GM18861 (cell line): Measurements from ENCODE around the gene VDAC1.
"Not testable (repeated sequence)": the region's sequence is repeated elsewhere in the genome, so short reads cannot be mapped to it uniquely, and the experiment has no call there.

Experiments used
- ATAC-seq: cut with Tn5 transposase; IDR thresholded peaks from one replicate; pipeline ENCODE4 v1.9.1; 2021; ENCODE audit not compliant: unreplicated experiment

VDAC1 gene, protein sequence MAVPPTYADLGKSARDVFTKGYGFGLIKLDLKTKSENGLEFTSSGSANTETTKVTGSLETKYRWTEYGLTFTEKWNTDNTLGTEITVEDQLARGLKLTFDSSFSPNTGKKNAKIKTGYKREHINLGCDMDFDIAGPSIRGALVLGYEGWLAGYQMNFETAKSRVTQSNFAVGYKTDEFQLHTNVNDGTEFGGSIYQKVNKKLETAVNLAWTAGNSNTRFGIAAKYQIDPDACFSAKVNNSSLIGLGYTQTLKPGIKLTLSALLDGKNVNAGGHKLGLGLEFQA

DNA sequence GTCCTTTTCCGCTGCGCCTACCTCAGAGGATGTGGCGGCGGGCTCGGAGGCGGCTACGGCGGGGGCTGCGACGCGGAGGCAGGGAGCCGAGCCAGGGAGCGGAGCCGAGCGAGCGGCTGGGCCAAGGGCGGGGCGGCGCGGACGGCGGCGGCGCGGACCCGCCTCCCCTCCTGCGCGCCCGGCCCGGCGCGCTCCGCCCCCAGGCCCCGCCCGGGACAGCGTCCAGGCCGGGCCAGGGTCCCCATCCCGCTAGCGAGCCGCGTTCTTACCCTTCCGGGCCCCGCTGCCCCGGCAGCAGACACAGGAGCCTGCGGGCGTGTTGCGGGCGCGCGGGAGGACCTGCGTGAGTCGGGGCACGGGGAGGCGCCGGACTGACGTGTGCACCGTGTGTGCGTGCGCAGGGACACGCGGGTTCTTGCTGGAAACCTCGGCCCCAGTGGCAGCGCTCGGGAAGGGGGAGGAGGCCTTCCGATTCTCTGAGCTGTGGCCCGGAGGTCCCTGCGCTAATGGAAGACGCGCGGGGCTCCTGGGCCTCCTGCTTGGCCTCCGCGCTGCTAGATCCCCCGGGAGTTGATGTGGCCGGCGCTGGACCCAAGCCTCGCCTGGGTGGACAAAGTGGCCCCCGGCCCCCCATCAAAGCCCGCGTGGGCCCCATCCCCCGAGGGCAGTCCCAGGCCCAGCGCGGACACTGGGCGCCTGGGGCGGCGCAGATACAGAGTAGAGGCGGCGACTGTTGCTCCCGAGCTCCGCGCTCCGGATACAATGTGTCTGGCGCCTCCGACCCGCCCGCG, at the start of gene VDAC1:
TSS of gene VDAC1 (minus strand) at position 350 of the 791 bp plus-strand sequence. CDS start 11,963 bp downstream, outside the sequence.
- peak; percentile 58 for ATAC-seq

DNA sequence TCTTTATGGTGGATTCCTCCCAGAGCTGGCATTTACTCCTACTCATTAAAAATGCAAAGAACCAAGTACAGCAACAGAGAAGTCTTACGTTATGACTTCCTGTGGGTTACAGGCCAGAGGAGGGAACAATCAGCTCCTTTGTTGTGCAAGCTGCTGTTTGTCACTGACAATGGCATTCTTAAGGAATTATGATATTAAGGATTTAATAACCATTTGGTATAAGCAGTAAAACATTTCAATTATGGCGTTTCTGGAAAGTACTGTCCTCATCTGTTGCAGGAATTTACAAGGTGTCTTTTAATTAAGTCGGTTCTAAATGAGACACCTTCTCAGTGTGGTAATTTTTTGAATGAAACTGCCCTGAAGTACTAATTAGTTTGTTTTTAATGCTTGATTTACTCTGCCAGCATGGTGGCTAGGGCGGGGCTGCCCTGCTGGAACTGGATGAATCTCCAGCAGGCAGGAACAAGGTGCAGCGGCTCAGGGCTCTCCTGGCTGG, 49.1 kb upstream of the VDAC1 start:
- ATAC-seq, result no peak

DNA sequence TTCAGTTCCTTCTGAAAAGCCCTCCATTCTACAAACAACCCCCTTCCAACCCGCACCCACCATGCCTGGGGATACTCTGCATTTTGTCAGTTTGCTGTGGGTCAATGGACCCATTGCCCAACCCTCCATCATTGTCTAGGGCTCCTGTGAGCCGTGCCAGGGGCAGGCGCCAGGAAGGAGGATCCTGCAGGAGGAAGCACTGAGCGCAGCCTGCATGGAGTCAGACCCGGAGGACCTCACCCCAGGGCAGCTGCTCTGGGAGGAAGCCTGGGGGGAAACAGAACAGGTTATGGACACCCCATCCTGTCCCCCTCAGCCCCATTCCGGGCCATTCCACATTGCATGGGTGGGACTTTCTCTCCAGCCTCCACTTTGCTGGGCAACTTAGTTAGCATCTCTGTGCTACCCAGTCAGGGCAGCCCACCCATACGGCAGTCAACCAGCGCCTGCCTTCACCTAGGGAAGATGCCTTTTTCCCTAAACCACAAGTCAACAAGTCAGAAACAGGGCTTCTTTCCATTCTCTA, 48.6 kb upstream of the VDAC1 start:
- no peak for ATAC-seq

DNA sequence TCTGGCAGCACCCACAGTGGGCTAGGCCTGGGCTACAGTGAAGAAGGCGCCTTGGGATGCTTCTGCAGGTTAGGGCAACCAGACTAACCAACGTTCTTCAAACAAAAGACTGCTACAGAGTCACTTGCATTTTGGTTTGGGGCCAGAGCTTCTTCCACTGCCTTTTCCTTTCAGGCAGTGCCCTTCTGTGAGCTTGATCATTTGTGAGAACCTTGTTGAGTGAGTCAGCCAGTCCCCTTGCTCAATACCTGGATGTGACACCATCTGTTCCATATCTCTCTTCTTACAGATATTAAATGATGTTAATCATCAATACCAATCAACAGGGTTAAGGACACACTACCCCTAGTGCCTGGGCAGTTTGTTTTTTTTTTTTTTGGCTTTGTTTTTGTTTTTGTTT, 46.5 kb upstream of the VDAC1 start:
- ATAC-seq, result no peak

DNA sequence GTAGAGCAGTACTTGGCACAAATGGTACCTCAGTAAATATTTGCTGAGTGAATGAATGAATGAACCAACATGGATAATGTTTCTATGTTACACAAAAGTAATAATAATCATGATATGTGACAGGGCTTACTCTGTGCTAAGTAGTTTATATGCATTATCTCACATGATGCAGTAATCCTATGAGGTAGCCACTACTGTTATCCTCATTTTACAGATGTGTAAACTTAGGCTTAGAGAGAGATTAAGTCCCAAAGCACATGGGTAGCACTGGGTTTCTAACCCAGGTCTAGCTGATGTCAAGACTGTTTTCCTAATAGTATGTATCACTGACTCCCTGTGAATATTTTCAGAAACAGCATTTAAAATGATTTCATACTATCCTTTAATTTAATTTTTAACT, 44.1 kb upstream of the VDAC1 start:
- no peak for ATAC-seq

DNA sequence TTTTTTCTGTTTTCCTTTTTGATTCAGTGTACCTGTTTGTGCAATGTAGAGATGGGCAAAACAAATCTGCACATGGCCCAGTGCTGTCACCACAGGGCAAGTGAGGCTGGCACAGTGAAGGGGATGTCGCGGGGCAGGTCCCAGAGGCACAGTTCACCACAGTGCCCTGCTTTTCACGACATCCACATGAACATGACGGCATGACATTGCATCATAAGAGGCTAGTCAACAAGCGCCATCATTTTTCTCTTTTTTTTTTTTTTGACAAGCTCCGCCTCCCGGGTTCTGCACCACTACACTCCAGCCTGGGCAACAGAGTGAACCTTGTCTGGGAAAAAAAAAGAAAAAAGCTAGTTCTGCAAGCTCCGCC, 42.9 kb upstream of the VDAC1 start:
- no peak for ATAC-seq

DNA sequence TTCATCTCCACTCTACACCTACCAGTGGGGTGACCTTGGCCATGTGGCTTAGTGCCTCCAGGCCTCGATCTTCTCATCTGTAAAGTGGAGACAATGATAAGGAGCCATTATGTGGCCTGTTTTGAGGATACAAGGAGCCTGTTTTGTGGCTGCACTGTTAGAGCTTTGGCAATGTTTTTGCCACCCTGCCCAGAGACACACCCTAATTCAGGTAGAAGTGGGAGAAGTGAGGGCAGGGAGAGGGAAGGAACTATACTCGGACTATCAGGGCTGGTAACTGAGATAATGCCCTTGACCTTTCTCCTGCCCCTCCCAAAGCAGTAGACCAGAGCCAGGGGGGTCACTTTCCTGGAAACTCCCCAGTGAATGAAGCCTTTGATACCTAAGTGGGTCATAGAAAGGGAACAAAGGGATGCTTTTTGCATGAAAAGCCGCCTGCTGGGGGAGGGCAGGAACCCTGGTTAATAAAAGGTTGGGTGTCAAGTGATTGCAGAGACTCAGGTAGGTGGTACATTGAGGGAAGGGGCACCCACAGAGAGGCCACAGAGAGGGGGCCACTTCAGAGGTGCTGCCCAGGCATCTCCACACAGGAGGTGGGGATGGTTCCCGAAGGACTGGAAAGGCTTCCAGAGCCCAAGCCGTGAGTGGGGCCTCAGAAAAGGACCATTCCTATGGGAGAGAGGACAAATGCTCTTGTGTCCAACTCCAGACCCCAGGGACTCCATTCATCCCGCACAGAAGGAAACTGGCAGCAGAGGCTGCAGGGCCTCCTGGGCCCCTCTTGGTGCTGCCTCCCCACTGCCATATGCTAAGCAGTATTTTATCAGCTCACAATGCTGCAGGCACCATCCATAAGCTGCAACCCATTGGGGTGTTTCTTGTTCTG, 42.3 kb upstream of the VDAC1 start:
- ATAC-seq, result no peak

DNA sequence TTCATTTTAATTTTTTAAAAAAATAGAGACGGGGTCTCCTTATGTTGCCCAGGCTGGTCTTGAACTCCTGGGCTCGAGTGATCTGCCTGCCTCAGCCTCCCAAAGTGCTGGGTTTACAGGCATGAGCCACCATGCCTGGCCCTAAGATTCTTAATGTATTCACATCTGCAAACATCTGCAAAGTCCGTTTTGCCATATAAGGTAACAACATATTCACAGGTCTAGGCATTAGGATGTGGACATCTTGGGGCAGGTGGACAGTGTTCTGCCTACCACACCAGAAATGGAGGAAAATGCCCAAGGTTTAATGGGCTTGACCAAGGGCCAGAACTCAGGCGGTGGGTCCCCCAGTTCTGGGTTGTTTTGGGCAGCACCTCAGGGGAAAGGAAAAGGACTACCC, 41.6 kb upstream of the VDAC1 start:
- ATAC-seq, result no peak

DNA sequence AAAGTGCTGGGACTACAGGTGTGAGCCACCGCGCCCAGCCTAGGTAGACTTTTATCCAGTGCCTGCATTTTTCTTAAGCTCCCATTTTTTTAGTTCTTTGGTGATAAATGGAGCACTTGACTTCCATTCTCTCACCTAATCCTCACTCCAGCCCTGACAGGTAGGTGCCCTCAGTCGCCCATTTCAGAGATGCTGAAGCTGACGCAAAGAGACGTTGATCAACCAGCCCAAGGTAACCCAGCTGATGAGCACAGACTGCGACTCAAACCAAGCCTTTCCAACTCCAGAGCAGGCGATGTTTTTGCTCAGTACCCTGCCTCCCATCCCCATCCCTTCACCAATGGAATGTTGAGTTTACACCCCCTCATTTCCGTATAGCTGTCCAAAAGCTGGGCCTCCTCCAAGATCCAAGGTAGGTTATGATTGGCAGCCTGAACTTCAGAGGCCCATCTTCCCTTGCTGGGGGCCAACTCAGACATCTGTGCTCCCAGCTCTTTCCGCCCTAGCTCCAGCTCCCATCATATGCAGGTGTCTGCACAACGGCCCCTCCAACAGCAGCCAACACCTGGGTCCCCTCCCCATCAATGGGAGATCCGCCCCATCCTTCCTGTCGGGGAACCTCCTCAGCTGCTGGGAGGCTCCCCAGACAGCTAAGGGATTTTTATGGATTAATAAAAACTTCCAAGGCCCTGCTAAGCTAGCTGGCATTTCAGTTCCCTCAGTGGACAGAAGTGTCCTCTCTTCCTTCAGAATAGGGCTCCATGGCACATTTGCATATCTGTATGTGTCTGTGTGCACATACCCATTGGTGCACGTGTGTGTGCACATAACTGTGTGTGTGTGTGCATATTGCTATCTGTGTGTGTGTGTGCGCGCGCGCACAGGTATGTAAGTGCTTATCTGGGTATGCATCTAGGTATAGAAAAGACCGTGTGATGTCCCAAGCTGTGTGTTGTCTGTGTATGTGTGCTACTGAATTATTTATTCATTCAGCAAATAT, 39.3 kb upstream of the VDAC1 start:
- ATAC-seq, result no peak

DNA sequence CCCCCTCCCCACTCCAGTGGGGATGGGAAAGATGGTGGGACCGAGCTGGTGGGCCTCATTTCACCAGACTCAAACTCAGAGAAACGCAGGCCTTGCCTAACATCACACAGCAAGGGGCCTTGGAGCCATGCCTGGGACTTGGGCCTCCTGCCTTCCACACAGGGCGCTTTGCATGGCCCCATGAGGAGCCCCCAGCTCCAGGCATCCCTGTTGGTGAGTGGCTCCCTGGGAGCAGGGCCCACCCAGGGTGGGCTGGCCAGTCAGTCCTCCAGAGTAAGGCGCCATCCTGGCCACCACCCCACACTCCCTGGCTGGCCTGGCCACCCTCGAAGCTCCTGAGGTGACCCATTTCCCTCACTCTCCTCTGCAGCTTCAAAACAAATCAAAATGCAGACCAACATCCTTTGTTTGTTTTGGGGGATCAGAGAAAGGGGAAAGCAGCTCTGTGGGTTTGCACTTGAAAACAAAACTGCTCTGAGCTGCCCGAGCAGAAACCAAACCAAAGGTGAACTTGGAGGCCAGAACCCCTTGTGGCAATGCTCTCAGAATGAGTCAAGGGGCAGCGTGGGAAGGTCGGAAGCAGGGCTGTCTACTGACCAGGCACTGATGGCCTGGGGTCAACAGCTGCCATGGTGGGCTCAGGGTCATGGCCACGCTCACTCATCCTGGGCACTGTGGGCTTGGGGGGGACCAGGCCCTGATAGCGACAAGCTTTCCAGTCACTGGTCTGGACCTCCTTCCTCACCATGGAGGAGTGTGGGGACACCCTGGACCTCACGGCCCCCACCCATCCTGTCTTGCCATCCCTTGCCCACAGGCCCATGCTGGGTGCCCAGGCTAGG, 37.0 kb upstream of the VDAC1 start:
- ATAC-seq, result peak; percentile 58

DNA sequence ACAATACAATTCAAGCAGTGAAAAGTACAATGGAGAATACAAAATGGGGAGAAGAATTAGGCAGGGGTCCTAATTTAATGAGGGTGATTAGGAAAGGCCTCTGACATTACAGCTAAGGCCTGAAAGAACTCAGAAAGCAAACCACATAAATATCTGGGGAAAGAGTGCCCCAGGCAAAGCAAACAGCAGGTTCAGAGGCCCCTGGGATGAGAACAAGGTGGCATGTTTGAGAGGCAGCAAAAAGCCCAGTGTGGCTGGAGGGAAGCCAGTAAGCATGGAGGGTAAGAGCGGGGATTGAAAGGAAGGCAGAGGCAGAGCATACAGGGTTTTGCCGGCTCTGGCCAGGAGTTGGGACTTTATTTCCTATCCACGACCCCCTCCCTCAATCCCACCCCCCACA, 33.4 kb upstream of the VDAC1 start:
- ATAC-seq, result no peak

DNA sequence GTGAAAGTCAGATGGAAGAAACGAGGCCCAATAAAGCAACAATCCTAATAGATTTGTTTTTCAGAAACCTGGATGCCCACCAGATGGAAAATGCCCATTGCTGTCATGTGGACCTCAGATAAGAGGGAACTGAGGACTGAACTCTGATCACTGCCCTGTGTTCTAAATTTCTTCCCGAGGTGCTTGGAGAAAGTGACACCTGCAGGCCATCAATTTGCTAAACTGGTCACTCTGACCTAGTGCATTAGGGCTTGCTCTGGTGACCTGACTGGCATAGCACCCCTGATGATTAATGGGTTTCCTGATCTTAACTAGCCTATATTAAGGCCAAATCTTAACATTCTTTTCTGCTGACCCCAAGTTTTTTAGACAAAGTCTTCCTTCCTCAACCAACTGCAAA, 32.4 kb upstream of the VDAC1 start:
- ATAC-seq, result no peak

DNA sequence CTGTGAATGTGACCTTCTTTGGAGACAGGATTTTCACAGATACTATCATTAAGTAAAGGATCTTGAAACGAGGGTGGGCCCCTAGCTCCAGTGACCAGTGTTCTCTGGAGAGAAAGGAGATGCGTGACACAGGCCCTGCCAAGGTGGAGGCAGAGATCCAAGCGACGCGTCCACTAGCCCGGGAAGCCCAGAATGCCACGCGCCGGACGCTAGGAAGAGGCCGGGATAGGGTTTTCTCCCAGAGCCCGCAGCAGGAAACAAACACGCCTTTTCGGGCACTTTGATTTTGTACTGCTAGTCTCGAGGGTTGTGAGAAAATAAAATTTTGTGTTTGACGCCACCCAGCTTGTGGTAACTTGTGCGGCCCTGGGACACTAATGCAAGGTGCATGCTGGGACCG, 29.6 kb upstream of the VDAC1 start:
- ATAC-seq, result no peak

DNA sequence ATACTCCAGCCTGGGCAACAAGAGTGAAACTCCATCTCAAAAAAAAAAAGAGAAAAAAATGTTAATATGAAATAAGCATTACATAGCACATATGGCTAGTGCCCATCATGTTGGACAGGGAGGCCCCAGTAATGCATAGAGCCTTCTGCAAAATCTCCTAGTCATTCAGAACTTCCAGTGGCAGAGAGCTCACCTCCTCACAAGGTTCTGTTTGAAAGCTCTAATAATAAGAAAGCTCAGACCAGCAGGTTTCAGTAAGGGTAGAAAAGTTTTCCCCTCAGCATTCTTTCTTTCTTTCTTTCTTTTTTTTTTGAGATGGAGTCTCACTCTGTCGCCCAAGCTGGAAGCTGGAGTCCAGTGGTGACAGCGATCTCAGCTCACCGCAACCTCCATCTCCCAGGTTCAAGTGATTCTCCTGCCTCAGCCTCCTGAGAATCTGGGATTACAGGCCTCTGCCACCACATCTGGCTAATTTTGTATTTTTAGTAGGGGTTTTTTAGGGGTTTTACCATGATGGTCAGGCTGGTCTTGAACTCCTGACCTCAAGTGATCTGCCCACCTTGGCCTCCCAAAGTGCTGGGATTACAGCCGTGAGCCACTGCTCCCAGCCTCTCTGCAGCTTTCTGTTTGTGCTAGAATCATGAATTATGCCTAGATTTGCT, 25.7 kb upstream of the VDAC1 start:
- ATAC-seq, result not testable (repeated sequence)

DNA sequence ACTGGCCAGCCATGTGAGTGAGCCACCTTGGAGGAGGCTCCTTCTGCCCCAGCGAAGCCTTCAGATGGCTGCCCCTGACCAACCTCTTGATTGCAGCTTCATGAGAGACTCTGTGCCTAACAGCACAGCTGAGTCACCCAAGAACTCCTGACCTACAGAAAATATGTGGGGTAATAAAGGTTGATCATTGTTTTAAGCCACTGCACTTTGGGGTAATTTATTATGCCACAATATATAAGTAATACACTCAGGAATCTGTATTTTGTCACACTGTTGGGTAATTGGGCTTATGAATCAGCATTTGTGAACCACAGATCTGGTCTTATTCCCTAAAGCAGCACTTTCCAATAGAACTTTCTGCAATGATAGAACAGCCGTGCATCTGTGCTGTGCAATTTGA, 24.4 kb upstream of the VDAC1 start:
- ATAC-seq, result no peak

DNA sequence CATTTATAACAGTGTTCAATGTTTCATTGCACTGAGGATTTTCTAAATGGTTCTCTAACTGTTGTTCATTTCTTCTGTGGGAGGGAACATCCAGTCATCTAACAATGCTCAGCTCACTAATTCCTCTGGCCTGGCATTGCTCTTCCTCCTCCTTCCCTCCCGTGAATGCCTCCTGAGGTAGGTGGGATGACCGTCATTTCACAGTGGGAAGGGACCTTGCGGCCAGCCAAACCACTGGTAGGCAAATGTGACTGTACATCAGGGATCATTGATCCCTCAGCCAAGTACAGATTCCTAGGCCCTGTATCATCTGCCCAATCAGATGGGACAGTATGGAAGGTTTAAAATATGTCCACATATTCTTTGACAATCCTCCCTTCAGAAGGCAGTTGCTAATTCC, 23.7 kb upstream of the VDAC1 start:
- ATAC-seq, result no peak

DNA sequence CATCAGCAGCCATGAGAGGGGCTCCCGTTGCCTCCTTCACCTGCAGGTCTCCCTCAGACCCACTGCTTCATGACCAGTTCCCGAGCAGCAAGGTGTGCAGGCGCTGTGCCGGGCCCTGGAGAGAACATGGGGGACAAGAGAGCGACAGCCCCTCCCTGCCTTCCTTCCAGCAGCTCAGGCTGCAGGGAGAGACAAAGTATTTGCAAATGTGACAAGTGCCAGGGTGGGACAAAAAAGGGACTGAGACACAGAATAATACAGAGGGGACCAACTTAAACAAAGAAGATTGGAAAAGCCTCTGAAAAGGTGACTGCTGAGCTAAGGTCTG, 22.5 kb upstream of the VDAC1 start:
- ATAC-seq, result no peak

DNA sequence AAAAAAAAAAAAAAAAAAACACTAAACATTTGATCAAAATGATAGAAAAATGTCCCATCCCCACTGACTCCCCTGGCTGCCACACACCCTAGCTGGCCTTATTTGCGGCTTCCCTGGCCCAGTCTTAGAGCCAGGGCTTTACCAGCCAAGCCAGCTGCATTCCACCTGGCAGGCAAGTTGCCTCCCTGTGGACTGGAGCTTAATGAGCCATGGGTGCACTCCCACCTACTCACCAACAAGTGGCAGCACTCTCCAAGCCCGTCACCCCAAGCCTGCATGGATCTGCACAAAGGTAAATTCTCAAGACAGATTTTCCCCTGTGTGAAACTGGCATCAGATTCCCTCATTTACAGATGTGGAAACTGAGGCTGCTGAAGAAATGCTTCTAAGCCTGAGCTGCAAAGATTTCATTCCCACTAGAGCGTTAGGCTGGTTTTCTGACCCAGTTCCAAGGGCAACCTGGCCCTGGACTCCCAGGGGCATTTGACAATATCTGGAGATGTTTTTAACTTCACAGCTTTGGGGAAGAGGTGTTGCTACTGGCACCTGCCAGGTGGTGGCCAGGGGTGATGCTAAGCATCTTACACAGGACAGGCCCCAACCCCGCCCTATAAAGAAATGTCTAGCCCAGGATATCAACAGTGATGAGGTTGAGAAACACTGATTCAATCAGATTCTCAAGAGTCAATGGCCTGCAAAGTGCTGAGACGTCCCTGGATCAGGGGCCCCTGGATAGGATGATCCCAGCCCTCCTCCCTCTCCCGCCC, 21.9 kb upstream of the VDAC1 start:
- peak; percentile 76 for ATAC-seq
